ENCODE results near the gene LNX1.

GRCh38 chr4:53584658-53585057 is 6.6 kb downstream of the LNX1 start:
- no peak for TF ChIP-seq CSRNP3 (CRISPR knock-in tag; IDR thresholded peaks at IDR 0.05)
- TF ChIP-seq PATZ1 (CRISPR knock-in tag; IDR thresholded peaks at IDR 0.05; ENCODE audit: borderline replicate concordance): no peak
- no peak for TF ChIP-seq ARNTL (CRISPR knock-in tag; IDR thresholded peaks at IDR 0.05; ENCODE audit: borderline replicate concordance, low read depth)
- no peak for TF ChIP-seq TOX (CRISPR knock-in tag; IDR thresholded peaks at IDR 0.05; ENCODE audit: borderline replicate concordance)
- TF ChIP-seq TCF4 (CRISPR knock-in tag; IDR thresholded peaks at IDR 0.05; ENCODE audit: borderline replicate concordance): no peak
- TF ChIP-seq ZC3H10 (CRISPR knock-in tag; IDR thresholded peaks at IDR 0.05): no peak
- no peak for TF ChIP-seq ZFP3 (CRISPR knock-in tag; IDR thresholded peaks at IDR 0.05)
- no peak for TF ChIP-seq RARB (CRISPR knock-in tag; IDR thresholded peaks at IDR 0.05)
- no peak for TF ChIP-seq ZFP30 (CRISPR knock-in tag; IDR thresholded peaks at IDR 0.05)
- TF ChIP-seq ZNF70 (CRISPR knock-in tag; IDR thresholded peaks at IDR 0.05): no peak
- no peak for TF ChIP-seq CSDC2 (CRISPR knock-in tag; IDR thresholded peaks at IDR 0.05)
